Islet of Langerhans (tissue), 1 donor: ENCODE results near the gene RPLP2.

ENCODE experiments used
- FAIRE-seq: peaks from one replicate; lab custom pipeline; 2011; peaks lifted over from hg19 to GRCh38; lab: Jason Lieb, UNC

The RPLP2 gene

GRCh38 chr11:836700-837099 lies 26.9 kb downstream of the RPLP2 start:
- FAIRE-seq = no peak

GRCh38 chr11:837189-837989 lies 27.6 kb downstream of the RPLP2 start:
- no peak for FAIRE-seq

- no peak for FAIRE-seq
These were observed 28.2 kb downstream of the RPLP2 start for GRCh38 chr11:837990-838307.

- FAIRE-seq = no peak
These were observed 28.9 kb downstream of the RPLP2 start for GRCh38 chr11:838441-839279.

GRCh38 chr11:839280-839623 lies 29.5 kb downstream of the RPLP2 start:
- FAIRE-seq = no peak

- no peak for FAIRE-seq
These were observed 30.3 kb downstream of the RPLP2 start for GRCh38 chr11:839875-840617.

GRCh38 chr11:841981-842369 lies 32.2 kb downstream of the RPLP2 start:
- FAIRE-seq = no peak

- FAIRE-seq = no peak
These were observed 32.7 kb downstream of the RPLP2 start, which contains the start of the genes POLR2L and TSPAN4 for GRCh38 chr11:842370-843002. Gene POLR2L, minus strand, starts transcription at chr11:842529. Its CDS starts 21 bp downstream, at chr11:842508. Gene TSPAN4, plus strand, starts transcription at chr11:842852. Its CDS starts 7,453 bp downstream, at chr11:850305.

GRCh38 chr11:843086-843734 lies 33.4 kb downstream of the RPLP2 start:
- FAIRE-seq = no peak

GRCh38 chr11:843818-844692 lies 34.3 kb downstream of the RPLP2 start:
- FAIRE-seq = no peak

GRCh38 chr11:844693-845644 lies 35.2 kb downstream of the RPLP2 start:
- FAIRE-seq = no peak

GRCh38 chr11:845872-846495 lies 36.2 kb downstream of the RPLP2 start:
- FAIRE-seq = no peak

GRCh38 chr11:846496-847098 lies 36.8 kb downstream of the RPLP2 start:
- no peak for FAIRE-seq

GRCh38 chr11:847876-848275 lies 38.1 kb downstream of the RPLP2 start:
- FAIRE-seq = no peak

GRCh38 chr11:848380-848931 lies 38.7 kb downstream of the RPLP2 start:
- no peak for FAIRE-seq

GRCh38 chr11:849104-849824 lies 39.5 kb downstream of the RPLP2 start:
- no peak for FAIRE-seq

- FAIRE-seq = no peak
These were observed 40.4 kb downstream of the RPLP2 start for GRCh38 chr11:849951-850774.
